Activated CD8-positive, alpha-beta memory T cell treated with anti-CD3 and anti-CD28 coated beads, Interleukin-2, amount 50 U/mL, for 1 hour (primary cell): ENCODE data around the gene PERCC1.

Experiments used
- DNase-seq: peaks from one replicate; pipeline ENCODE4 v3.0.0-alpha.2; 2020; ENCODE audit errors: extremely low read depth

The PERCC1 gene

GRCh38 chr16:1430759-1431496 is at the start of gene PERCC1:
PERCC1 (plus strand) TSS chr16:1431078; CDS start chr16:1432594, 1,516 bp downstream.
- no peak for DNase-seq

DNA sequence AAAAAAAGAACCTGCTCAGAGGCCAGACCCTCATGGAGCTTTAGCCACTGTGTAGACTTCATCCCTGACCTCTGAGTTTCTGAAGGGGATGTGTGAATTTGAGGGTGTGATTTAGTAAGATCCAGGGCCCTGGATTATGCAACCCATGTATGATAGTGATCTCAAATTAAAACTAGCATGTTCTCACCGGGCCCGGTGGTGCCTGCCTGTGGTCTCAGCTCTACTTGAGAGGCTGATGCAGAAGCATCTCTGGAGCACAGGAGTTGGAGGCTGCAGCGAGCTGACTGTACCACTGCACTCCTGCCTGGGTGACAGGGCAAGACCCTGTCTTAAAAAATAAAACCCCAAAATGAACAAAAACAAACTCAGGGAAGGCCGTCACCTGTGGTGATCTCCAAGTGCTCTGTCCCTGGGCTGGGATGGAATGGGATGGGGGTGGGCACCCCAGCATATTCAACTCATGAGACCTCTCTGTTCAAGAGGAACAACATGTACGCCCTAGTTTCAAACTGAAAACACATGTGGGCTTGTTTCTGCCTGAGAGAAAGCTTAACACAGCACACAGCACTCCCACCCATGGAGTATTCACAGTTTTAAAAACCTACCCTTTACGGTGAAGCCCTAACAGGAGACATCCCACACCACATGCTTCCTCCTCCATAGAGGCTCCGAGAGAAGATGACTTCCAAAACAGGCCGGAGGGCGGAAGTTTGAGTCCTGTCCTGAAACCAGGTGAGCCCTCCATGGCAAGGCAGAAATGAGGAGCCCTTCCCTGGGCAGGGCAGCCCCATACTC is 49.1 kb upstream of the PERCC1 start:
- no peak for DNase-seq

DNA sequence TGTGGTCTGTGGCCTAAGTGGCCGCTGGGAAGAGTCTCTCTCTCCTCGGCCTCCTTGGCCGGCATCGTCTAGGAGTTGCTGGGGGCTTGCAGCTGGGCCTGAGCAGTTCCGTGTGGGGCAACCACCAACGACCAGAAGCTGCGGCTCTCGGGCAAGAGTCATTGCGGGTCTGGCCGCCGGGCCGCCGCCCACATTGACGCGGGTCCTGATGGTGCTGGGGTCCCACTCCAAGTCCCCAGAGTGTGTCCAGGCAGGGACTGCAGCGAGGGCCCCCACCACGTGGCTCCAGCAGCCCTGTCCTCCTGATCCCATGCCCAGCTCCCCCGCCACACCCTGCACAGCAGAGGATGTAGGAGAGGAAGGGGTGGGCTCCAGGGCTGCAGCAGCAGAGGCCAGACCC is 47.3 kb upstream of the PERCC1 start:
- no peak for DNase-seq

GRCh38 chr16:1385232-1385631 is 45.6 kb upstream of the PERCC1 start:
- DNase-seq, result no peak

- DNase-seq, result no peak
Measured at GRCh38 chr16:1387331-1387730, 43.5 kb upstream of the PERCC1 start.

DNA sequence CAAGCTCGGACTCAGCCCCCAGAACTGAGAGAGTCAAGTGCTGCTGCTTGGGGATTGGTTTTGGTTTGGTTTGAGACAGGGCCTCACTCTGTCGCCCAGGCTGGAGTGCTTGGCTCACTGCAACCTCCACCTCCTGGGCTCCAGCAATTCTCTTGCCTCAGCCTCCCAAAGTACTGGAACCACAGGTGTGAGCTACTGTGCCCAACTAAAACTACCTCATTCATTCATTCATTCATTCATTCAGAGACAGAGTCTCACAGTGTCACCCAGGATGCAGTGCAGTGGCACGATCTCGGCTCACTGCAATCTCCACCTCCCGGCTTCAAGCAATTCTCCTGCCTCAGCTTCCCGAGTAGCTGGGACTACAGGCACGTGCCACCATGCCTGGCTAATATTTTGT is 41.1 kb upstream of the PERCC1 start:
- no peak for DNase-seq

DNA sequence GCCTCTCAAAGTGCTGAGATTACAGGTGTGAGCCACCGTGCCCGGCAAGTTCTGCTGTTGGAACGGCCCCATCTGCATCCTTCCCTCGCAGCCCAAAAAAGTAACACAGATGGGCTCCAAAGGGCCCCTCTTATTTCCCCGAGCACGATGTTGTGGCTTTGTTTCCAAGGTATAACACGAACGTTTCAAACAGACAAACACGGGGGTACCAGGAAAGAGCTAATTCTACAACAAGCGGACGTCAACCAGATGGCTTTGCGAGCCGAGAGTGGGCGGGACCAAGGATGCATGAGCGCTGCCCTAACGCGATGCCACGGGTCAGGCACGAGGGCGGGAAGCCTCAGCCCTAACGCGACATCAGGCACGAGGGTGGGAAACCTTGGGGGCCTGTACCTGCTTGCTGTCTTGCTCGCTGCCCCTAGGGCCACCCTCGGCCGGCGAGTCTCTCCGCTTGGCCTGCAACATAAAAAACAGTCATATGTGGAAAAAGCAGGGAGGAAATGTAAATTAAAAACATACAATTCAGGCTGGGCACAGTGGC is 40.6 kb upstream of the PERCC1 start:
- no peak for DNase-seq

DNA sequence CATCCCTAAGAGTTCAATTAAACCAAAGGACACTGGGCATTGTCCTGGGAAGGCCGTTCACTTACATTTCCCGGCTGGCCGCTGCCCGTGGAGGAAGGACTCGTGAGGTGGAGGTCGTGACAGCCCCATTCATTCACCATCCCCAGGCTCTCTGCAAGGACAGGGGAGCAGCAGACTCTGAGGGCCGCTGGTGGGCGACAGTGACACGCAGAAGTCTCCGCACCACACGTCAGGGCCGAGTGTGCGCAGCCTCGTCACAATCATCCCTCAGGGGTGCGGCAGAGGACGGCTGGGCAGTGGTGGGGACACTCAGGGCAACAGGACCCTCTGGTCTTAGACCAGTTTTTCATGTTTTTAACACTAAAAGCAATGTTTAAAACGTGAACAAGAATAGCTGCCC is 38.1 kb upstream of the PERCC1 start:
- no peak for DNase-seq

DNA sequence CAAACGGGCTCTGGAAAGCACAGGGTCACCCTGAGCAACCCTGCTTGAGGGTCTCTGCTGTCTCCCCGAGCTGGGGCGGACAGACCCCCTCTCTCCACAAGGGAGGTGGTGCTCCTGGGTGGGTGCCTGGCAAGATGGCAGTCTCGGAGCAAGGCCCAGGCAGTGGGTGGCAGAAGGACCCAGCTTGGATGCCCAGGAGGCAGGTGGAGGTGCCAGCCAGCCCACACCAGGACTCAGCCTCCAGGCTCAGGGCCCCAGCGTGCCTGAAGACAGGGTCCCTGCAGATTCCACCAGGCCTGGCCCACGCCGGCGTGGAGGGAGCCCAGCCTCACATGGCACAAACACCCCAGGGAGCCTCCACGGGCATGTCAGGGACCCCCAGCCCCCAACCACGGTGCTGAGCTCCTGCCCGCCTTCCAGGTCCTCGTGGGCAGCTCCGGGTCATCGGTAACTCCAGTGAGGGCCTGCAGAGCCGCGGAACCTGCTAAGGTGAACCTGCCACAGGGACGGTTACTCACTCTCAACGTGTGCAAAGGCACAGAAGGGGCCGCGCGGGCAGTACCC is 37.2 kb upstream of the PERCC1 start:
- no peak for DNase-seq

GRCh38 chr16:1394367-1394951 is 36.4 kb upstream of the PERCC1 start:
- no peak for DNase-seq

DNA sequence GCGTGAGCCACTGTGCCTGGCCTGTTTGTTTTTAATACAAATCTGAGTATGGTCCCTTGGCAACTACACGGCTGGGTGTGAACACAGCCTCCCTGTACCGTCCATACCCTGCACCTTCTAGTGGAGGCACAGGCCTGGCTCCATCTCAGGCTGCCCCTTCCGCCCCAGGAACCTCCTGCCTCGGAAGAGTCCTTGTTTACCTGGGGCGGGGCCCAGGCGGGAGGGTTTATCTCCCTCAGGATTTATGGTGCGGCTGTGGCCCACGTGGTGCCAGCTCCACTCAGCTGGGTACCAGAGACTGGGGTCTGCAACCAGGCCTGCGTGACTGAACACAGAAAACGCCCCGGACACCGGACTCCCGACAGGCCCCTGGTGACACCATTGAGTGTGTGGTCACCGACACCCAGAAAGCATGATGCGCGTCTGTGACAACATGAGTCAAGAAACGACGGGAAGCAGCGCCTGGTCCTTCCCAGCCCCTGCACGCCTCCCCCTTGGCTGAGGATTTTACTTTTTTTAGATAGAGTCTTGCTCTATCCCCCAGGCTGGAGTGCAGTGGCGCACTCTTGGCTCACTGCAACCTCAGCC is 35.3 kb upstream of the PERCC1 start:
- no peak for DNase-seq

DNA sequence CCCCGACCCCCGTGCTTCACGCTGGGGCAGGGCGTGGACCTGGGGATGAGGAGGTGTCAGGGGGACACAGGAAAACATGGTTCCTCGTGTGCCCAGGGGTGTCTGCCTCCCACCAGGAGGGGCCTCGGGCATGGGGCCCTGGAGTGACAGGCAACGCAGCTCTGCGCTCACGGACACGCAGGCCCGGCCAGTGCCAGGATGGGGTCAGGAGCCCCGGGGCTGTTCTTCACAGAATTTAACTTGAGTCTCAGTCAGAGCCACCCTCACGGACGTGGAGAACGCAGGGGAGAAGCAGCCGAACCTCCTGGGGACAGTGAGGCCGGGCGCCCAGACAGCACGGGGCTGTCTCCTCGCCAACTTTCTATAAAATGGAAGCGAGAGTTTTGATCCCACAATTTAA is 33.1 kb upstream of the PERCC1 start:
- DNase-seq, result no peak

DNA sequence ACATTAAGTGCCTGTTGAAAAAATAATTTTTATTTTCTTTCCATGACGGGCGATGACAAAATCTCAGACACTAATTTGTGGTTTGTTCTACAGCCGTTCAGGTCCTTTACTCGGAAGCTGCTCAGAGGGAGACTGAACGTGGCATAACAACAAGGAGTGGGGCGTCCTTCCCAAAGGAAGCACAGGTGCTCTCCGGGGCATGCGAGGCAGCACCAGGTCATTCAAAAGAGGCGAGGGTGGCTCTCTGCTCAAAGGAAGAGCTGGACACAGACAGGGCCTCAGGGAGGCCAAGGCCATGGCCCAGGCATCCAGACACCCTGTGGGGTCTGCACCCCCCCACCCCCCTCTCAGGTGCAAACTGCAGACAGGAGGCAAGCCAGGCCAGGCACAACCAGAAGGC is 32.5 kb upstream of the PERCC1 start:
- no peak for DNase-seq

DNA sequence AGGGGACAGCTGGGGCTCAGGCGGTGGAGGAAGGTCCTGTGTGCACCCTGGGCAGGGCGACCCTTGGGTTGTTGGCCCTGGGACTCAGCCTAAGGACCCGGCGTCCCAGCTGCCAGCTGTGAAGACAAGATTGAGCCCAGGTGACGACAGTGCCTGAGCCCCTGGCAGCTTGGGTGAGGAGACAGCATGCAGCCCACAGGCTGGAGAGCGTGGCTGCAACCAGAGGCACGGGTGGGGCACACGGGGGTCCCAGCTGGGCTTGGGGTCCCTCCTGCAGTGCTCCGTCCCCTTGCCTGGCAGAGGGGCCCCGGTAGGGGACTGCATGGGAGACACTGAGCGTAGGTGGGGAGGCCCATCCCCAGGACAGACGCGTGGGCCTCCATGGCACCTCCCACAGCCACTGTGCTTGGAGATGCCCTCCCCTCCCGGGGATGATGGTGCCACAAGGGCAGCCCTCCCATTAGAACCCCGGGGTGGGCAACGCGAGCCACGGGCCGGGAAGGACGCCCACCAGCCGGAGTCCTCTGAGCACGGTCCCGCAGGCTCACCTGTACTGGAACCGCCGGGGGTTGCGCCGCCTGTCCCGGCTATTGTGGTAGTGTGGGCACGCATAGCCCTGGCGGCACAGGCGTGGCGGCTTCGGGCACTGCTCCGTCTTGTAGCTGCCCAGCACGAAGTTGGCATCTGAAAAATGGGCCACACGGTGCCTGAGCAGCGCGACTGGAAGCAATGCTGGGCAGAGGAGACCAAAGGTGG is 31.9 kb upstream of the PERCC1 start:
- no peak for DNase-seq

- no peak for DNase-seq
Measured at GRCh38 chr16:1401061-1401757, 29.7 kb upstream of the PERCC1 start.

DNA sequence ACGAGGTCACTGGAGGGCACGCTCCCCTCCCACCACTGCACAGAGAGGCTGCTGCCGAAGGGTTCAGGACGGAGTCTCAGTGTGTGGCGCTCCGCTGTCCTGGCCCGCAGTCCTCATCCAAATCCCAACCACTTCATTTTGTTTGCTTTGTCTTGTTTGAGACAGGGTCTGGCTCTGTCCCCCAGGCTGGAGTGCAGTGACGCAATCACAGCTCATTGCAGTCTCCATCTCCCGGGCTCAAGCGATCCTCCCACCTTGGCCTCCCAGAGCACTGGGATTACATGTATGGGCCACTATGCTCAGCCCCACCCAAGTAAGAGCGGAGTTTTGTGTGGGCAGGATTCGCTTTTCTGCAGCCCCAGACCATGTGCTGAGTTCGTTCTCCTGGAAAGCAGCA is 29.1 kb upstream of the PERCC1 start:
- no peak for DNase-seq

DNA sequence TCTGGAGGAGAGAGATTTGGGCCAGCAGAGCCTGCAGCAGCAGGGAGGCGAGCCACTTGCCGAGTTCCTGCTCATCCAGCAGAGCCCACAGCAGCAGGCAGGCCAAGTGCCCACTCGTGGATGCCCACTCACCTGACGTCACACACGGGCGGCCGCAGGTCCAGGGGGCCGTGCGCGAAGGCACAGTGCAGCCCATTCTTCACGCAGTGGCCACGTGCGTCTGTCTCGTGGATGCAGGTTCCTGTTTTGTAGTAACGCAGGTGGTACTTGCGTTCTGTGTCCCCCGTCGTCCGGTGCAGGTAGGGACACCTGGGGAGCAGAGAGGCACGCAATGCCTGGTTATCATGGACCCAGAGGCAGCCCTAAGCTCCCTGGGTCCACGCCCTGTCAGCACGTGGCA is 27.8 kb upstream of the PERCC1 start:
- DNase-seq, result no peak

- no peak for DNase-seq
Measured at GRCh38 chr16:1403733-1404132, 27.1 kb upstream of the PERCC1 start.

- DNase-seq, result no peak
Measured at GRCh38 chr16:1407753-1408152, 23.1 kb upstream of the PERCC1 start.

DNA sequence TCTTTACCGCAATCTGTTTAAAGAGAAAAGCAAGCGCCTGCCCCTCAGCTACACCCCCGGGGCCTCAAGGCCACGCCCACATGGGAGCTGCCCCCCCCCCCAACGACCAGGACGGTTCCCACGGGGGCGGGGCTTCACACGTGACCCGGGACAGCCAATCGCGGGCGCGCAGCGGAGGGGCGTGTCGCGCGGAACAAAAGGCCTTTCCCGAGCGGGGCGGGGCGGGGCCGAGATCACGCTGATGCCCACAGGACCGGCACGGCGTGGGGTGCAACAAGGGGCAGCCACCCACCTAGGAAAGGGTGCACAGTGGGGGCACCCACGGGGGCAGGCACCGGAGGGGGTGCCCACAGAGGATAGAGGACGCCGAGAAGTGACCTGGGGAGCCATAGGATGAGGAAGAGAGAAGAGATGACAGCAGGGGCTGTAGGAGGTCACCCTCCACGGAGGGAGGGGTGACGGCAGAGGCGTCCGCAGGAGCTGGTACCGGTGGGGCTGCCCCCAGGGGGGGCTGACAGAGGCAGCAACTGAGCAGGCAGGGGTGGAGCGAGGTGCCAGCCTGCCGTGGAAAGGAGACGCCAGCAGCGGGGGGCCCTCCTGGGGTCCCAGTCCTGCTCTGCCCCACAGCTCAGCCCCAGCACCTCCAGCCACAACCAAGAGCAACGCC is 22.6 kb upstream of the PERCC1 start:
- DNase-seq, result peak; percentile 93
